Neural cell (in vitro differentiated cells): ENCODE data around the gene RIPOR2. TPM values are rescaled to one million over a fixed set of nuclear protein-coding genes. Genes with fewer than 3 reads are reported as not detected.
A peak's percentile ranks its signal among the peaks of the same experiment; 100 is the strongest.

ENCODE experiments used
- H2AFZ ChIP-seq: fragments of 200-600, 300-800 bp; sonication (generic), shearing (Covaris generic); 2 replicates; pipeline ENCODE4 v1.6.0; 2014; ENCODE audit warnings: low read depth, mild to moderate bottlenecking, antibody characterized with exemption, low read length, moderate library complexity
- H3F3A ChIP-seq: fragments of 200-600 bp; shearing (Covaris generic); 2 replicates; pipeline ENCODE4 v1.6.1; 2016; ENCODE audit warnings: mild to moderate bottlenecking, moderate library complexity, mixed read lengths, antibody characterized with exemption, low read length; ENCODE audit not compliant: insufficient read depth, poor library complexity, severe bottlenecking
- H3K27ac ChIP-seq: fragments of 200-600, 300-800 bp; sonication (generic), shearing (Covaris generic); 2 replicates; pipeline ENCODE4 v1.5.1; 2014; ENCODE audit warnings: mild to moderate bottlenecking, low read length, moderate library complexity
- H3K27me3 ChIP-seq: fragments of 300-800, 200-600 bp; sonication (generic), shearing (Covaris generic); 2 replicates; pipeline ENCODE4 v1.6.0; 2014; ENCODE audit warnings: mild to moderate bottlenecking, low read depth, low read length, moderate library complexity; ENCODE audit not compliant: insufficient read depth
- H3K36me3 ChIP-seq: fragments of 300-800, 200-600 bp; sonication (generic), shearing (Covaris generic); 2 replicates; pipeline ENCODE4 v1.5.1; 2014; ENCODE audit warnings: mild to moderate bottlenecking, antibody characterized with exemption, low read length, moderate library complexity; ENCODE audit not compliant: insufficient read depth
- H3K4me2 ChIP-seq: fragments of 300-800, 200-600 bp; sonication (generic), shearing (Covaris generic); 2 replicates; pipeline ENCODE4 v1.6.0; 2014; ENCODE audit warnings: mild to moderate bottlenecking, low read length
- H3K4me3 ChIP-seq: fragments of 300-800, 200-600 bp; sonication (generic), shearing (Covaris generic); 2 replicates; pipeline ENCODE4 v1.5.1; 2014; ENCODE audit warnings: mild to moderate bottlenecking, low read length, moderate library complexity
- H3K79me2 ChIP-seq: fragments of 200-600 bp; shearing (Covaris generic); replicated peaks from 2 replicates; pipeline ENCODE4 v1.6.0; 2014; ENCODE audit warnings: mild to moderate bottlenecking, low read length, moderate library complexity; ENCODE audit not compliant: insufficient read depth
- H3K9ac ChIP-seq: fragments of 300-800, 200-600 bp; sonication (generic), shearing (Covaris generic); 2 replicates; pipeline ENCODE4 v1.6.1; 2016; ENCODE audit warnings: mild to moderate bottlenecking, low read length, mixed read lengths
- H3K9me2 ChIP-seq: fragments of 200-600 bp; shearing (Covaris generic); 2 replicates; pipeline ENCODE4 v1.6.1; 2016; ENCODE audit warnings: mild to moderate bottlenecking, low read length, mixed read lengths; ENCODE audit not compliant: insufficient read depth
- H3K9me3 ChIP-seq: fragments of 200-600, 300-800 bp; sonication (generic), shearing (Covaris generic); 2 replicates; pipeline ENCODE4 v1.6.1; 2016; ENCODE audit warnings: mild to moderate bottlenecking, mixed run types, low read length, moderate library complexity, mixed read lengths
- H4K20me1 ChIP-seq: fragments of 200-600 bp; shearing (Covaris generic); 2 replicates; pipeline ENCODE4 v1.6.1; 2016; ENCODE audit warnings: mild to moderate bottlenecking, mixed run types; ENCODE audit not compliant: insufficient read depth
- CTCF ChIP-seq: fragments of 450-650 bp; IDR thresholded peaks from 2 replicates; pipeline ENCODE4 v1.5.1; 2014; ENCODE audit warnings: antibody characterized with exemption, mild to moderate bottlenecking, moderate library complexity; ENCODE audit not compliant: poor library complexity, severe bottlenecking
- EP300 ChIP-seq: fragments of 450-650 bp; conservative IDR thresholded peaks from 2 replicates; pipeline ENCODE4 v1.6.1; 2014; ENCODE audit warnings: antibody characterized with exemption, mild to moderate bottlenecking, moderate library complexity; ENCODE audit not compliant: poor library complexity, severe bottlenecking
- EZH2 ChIP-seq: fragments of 200-600, 300-800 bp; shearing (Covaris generic), sonication (generic); IDR thresholded peaks from 2 replicates; pipeline ENCODE4 v1.6.1; 2014; ENCODE audit warnings: antibody characterized with exemption, low read length, borderline replicate concordance, mild to moderate bottlenecking; ENCODE audit not compliant: insufficient read depth, poor library complexity, severe bottlenecking
- MXI1 ChIP-seq: fragments of 450-650 bp; conservative IDR thresholded peaks from 2 replicates; pipeline ENCODE4 v1.6.1; 2014; ENCODE audit warnings: antibody characterized with exemption, mild to moderate bottlenecking; ENCODE audit not compliant: poor library complexity, severe bottlenecking
- POLR2AphosphoS5 ChIP-seq: IDR thresholded peaks from 2 replicates; pipeline ENCODE4 v1.6.1; 2012
- RAD21 ChIP-seq: fragments of 450-650 bp; conservative IDR thresholded peaks from 2 replicates; pipeline ENCODE4 v1.6.1; 2014; ENCODE audit warnings: antibody characterized with exemption, mild to moderate bottlenecking, moderate library complexity
- SMC3 ChIP-seq: fragments of 450-650 bp; conservative IDR thresholded peaks from 2 replicates; pipeline ENCODE4 v1.6.1; 2014; ENCODE audit warnings: antibody characterized with exemption, mild to moderate bottlenecking, moderate library complexity; ENCODE audit not compliant: poor library complexity
- TAF1 ChIP-seq: IDR thresholded peaks from 2 replicates; pipeline ENCODE4 v1.6.1; 2012; ENCODE audit warnings: low read depth
- polyA plus RNA-seq: library from polyadenylated mRNA; depleted of rRNA; stranded (reverse); fragments of >200 nt; gene quantifications from 2 replicates; pipeline ENCODE4 v1.2.3, GENCODE V29; 2014
- TF ChIP-seq, protein P1 (sequence below): IDR thresholded peaks from 2 replicates; pipeline ENCODE4 v1.6.1; 2012; ENCODE audit warnings: borderline replicate concordance

Gene RIPOR2
- polyA plus RNA-seq, 1 donor from 2014 or later: 83.8 TPM

DNA sequence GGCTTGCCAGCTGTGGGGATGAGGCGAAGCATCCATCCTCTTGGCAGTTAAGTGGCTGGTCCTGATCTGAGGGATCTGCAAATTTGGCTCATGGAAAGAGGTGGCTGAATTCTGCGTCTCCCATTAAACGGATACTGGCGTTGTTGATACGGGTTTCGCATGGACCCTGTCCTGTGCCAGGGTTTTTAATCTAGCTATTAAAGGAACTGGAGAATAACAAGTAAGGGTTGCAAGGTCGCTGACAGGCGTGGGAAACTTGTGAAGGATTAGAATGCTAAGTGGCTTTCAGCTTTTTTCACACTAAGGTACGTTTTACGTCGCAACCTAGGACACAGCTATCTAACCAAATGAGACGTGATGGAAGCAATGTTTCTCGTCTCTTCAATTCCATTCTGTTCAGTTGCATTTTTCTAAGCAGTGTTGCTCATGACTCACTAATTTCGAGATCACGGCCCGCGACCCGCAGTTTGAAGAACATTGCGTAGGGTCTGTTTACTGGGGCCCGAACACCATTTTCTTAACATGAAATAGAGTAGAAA lies 160.2 kb downstream of the RIPOR2 start:
- no peaks in the 10 kb centered on the region for H3K9me3 ChIP-seq
- H3K9me2 ChIP-seq: no peaks in the 10 kb centered on the region
- peak overlapping the region; percentile 41 for H3K4me2 ChIP-seq
- no peaks in the 10 kb centered on the region for H3K27me3 ChIP-seq
- H3K27ac ChIP-seq: no peak overlapping the region
- peak overlapping the region; percentile 96 for H3K4me3 ChIP-seq
- H3K79me2 ChIP-seq: peaks cover 43% of the 10 kb centered on the region
- peak overlapping the region; percentile 94 for H2AFZ ChIP-seq
- H3K9ac ChIP-seq: peak overlapping the region; percentile 63
- no peaks in the 10 kb centered on the region for H3K36me3 ChIP-seq
- H3F3A ChIP-seq: no peaks in the 10 kb centered on the region
- no peaks in the 10 kb centered on the region for H4K20me1 ChIP-seq
- TF ChIP-seq TAF1 (no peak), POLR2AphosphoS5 (no peak), MXI1 (no peak), RAD21 (no peak), SMC3 (no peak), EZH2 (no peak), EP300 (no peak), CTCF (no peak)
- TF ChIP-seq, protein P1, sequence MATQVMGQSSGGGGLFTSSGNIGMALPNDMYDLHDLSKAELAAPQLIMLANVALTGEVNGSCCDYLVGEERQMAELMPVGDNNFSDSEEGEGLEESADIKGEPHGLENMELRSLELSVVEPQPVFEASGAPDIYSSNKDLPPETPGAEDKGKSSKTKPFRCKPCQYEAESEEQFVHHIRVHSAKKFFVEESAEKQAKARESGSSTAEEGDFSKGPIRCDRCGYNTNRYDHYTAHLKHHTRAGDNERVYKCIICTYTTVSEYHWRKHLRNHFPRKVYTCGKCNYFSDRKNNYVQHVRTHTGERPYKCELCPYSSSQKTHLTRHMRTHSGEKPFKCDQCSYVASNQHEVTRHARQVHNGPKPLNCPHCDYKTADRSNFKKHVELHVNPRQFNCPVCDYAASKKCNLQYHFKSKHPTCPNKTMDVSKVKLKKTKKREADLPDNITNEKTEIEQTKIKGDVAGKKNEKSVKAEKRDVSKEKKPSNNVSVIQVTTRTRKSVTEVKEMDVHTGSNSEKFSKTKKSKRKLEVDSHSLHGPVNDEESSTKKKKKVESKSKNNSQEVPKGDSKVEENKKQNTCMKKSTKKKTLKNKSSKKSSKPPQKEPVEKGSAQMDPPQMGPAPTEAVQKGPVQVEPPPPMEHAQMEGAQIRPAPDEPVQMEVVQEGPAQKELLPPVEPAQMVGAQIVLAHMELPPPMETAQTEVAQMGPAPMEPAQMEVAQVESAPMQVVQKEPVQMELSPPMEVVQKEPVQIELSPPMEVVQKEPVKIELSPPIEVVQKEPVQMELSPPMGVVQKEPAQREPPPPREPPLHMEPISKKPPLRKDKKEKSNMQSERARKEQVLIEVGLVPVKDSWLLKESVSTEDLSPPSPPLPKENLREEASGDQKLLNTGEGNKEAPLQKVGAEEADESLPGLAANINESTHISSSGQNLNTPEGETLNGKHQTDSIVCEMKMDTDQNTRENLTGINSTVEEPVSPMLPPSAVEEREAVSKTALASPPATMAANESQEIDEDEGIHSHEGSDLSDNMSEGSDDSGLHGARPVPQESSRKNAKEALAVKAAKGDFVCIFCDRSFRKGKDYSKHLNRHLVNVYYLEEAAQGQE: no peak

DNA sequence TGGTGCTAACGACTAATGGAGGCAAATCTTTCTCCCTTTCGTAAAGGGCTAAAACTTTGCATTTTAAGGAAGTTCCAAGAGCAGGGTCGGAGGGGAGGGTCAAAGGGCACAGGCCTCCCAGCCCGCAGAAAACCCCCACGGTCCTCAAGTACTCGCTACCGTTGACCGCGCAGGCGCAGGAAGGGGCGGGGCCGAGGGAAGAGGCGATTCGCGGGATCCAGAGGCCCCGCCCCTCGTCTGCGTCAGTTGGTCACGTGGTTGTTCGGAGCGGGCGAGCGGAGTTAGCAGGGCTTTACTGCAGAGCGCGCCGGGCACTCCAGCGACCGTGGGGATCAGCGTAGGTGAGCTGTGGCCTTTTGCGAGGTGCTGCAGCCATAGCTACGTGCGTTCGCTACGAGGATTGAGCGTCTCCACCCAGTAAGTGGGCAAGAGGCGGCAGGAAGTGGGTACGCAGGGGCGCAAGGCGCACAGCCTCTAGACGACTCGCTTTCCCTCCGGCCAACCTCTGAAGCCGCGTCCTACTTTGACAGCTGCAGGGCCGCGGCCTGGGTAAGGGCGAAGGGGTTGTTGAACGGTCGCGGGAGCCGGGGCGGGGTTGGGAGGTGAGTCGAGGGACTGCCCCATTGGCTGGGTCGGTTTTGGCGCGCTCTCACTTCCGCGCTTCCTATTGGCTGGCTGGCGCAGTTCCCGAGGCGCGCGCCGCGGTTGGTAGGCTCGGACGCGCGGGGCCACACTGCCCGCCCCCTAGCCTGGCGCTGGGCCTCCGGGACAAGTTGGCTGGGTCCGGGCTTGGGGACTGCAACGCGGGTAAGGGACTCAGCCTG lies 160.9 kb downstream of the RIPOR2 start, which contains the start of gene GMNN:
GMNN (plus strand) TSS at position 242 of the 824 bp plus-strand sequence. CDS start 2,310 bp downstream, outside the sequence.
- Histone ChIP-seq H3K27me3 (no peaks in the 10 kb centered on the region), H3K9ac (peak within 1 kb of the TSS; percentile 63), H3K9me3 (no peaks in the 10 kb centered on the region), H3K27ac (peak within 1 kb of the TSS; percentile 75), H3K4me2 (peak within 1 kb of the TSS; percentile 95), H3K36me3 (no peaks in the 10 kb centered on the region), H4K20me1 (no peaks in the 10 kb centered on the region), H3K79me2 (peaks cover 36% of the 10 kb centered on the region), H3F3A (no peaks in the 10 kb centered on the region), H3K4me3 (peak within 1 kb of the TSS; percentile 96), H3K9me2 (no peaks in the 10 kb centered on the region), H2AFZ (peak within 1 kb of the TSS; percentile 94)
- TF ChIP-seq CTCF (peak; percentile 14), MXI1 (peak; percentile 91), TAF1 (peak; percentile 45), EZH2 (no peak), RAD21 (peak; percentile 19), POLR2AphosphoS5 (peak; percentile 66)
- TF ChIP-seq, protein P1: no peak
